H1 (cell line): ENCODE results near the gene CLEC18B. TPM values are rescaled to one million over a fixed set of nuclear protein-coding genes. Genes with fewer than 3 reads are reported as not detected.

Experiments
- RXRA ChIP-seq: IDR thresholded peaks from 2 replicates; pipeline ENCODE4 v1.6.1; 2011; ENCODE audit warnings: low read depth, mild to moderate bottlenecking, low read length, moderate library complexity; ENCODE audit not compliant: insufficient read depth
- polyA plus RNA-seq, 7 experiments: library from polyadenylated mRNA; depleted of rRNA in 3 of 7; stranded (reverse) in 5 of 7; unstranded in 2 of 7; fragments of >200 nt in 5 of 7; fragments of 200-250 nt in 2 of 7; gene quantifications; 1 replicate in 5 of 7; 2 replicates in 1 of 7; 4 replicates in 1 of 7; pipeline versions ENCODE4 v1.2.1 to v1.2.3, GENCODE V29; 2011 to 2013; ENCODE audit warnings: missing spikeins in 2 of 7, mixed read lengths in 2 of 7
- total RNA-seq: library from RNA; stranded (reverse); fragmentation: NEBNext Ultra II Directional; extraction: Animal tissue kit (Norgen Biotek cat#: 25700); gene quantifications from 2 replicates; pipeline ENCODE4 v1.2.1, GENCODE V29; 2021

CLEC18B gene
- total and polyA plus RNA-seq, 2 of the 8 experiments (the other 6 are each of a cell fraction or from before 2014, with no cell fraction given), result 0.11 TPM; not detected in 1

DNA sequence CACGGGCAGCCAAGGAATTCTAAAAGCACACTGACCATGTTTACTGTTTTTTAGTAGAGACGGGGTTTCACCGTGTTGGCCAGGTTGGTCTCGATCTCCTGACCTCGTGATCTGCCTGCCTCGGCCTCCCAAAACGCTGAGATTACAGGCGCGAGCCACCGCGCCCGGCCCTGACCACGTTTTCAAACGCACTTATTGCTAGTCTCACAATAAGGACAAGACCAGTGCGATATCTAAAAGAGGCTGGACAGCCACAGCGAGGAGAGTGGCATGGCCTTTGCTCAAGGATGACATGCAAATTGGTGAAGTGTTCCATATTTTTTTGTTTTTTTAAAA is 35.0 kb upstream of the CLEC18B start (continued):
- no peak for TF ChIP-seq RXRA
- TF ChIP-seq, all 59 proteins: peak for 0
